ENCODE data around the gene ELFN1. TPM values are rescaled to one million over a fixed set of nuclear protein-coding genes. Genes with fewer than 3 reads are reported as not detected.

ELFN1 gene
- total RNA-seq, 1 donor from 2014 or later = 19.7 TPM

DNA sequence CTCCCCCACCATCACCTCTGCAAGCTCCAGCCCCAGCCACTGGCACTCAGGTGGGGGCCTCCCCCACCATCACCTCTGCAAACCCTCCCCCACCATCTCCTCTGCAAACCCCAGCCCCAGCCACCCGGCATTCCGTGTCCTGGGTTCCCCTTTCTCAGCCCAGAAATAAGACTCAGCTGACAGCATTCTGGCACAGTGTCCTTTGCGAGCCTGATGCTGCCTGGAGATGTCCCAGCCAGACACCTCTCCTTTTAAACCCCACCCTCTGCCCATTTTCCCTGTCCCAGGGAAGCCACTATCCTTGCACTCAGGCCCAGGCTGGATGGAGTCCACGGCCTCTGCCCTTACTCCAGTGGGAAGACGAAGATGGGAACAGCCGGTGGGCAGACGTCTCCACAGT is 49.8 kb downstream of the ELFN1 start:
- Histone ChIP-seq H3K4me2 (ENCODE audit: low read length) (no peak overlapping the region), H3K36me3 (ENCODE audit: insufficient read depth, low read length) (no peaks in the 10 kb centered on the region), H3K27ac (ENCODE audit: low read depth, low read length) (no peak overlapping the region), H3K9me3 (ENCODE audit: insufficient read depth, low read depth, low read length) (peaks cover 5% of the 10 kb centered on the region), H3K4me3 (ENCODE audit: insufficient read depth, low read depth, low read length) (no peak overlapping the region), H3K9ac (ENCODE audit: low read length) (no peak overlapping the region), H3K79me2 (ENCODE audit: insufficient read depth, low read length) (no peaks in the 10 kb centered on the region), H2AFZ (ENCODE audit: low read depth, low read length) (no peak overlapping the region), H3K4me1 (ENCODE audit: insufficient read depth, low read length) (peaks cover 12% of the 10 kb centered on the region), H3K27me3 (ENCODE audit: insufficient read depth, low read length) (no peaks in the 10 kb centered on the region), H4K20me1 (ENCODE audit: insufficient read depth, low read length) (peaks cover 6% of the 10 kb centered on the region)
- no peak for DNase-seq (ENCODE audit: low read depth)
- FAIRE-seq = no peak
- no peak overlapping the region for H3K4me3 Mint-ChIP-seq (ENCODE audit: unreplicated experiment)
- H3K36me3 Mint-ChIP-seq (ENCODE audit: low read depth, unreplicated experiment) = peaks cover 8% of the 10 kb centered on the region
- H3K9me3 Mint-ChIP-seq (ENCODE audit: unreplicated experiment) = no peaks in the 10 kb centered on the region
- H3K27ac Mint-ChIP-seq (ENCODE audit: unreplicated experiment) = peak overlapping the region; percentile 12
- TF ChIP-seq EZH2 (IDR thresholded peaks at IDR 0.05; ENCODE audit: insufficient read depth, low read length) = no peak
- TF ChIP-seq, protein P1, sequence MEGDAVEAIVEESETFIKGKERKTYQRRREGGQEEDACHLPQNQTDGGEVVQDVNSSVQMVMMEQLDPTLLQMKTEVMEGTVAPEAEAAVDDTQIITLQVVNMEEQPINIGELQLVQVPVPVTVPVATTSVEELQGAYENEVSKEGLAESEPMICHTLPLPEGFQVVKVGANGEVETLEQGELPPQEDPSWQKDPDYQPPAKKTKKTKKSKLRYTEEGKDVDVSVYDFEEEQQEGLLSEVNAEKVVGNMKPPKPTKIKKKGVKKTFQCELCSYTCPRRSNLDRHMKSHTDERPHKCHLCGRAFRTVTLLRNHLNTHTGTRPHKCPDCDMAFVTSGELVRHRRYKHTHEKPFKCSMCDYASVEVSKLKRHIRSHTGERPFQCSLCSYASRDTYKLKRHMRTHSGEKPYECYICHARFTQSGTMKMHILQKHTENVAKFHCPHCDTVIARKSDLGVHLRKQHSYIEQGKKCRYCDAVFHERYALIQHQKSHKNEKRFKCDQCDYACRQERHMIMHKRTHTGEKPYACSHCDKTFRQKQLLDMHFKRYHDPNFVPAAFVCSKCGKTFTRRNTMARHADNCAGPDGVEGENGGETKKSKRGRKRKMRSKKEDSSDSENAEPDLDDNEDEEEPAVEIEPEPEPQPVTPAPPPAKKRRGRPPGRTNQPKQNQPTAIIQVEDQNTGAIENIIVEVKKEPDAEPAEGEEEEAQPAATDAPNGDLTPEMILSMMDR (IDR thresholded peaks at IDR 0.05; ENCODE audit: insufficient read depth, low read depth, low read length) = no peak
- no peaks in the 10 kb centered on the region for H3K27me3 Mint-ChIP-seq (ENCODE audit: low read depth, unreplicated experiment)
- peaks cover 16% of the 10 kb centered on the region for H3K4me1 Mint-ChIP-seq (ENCODE audit: low read depth, unreplicated experiment)

DNA sequence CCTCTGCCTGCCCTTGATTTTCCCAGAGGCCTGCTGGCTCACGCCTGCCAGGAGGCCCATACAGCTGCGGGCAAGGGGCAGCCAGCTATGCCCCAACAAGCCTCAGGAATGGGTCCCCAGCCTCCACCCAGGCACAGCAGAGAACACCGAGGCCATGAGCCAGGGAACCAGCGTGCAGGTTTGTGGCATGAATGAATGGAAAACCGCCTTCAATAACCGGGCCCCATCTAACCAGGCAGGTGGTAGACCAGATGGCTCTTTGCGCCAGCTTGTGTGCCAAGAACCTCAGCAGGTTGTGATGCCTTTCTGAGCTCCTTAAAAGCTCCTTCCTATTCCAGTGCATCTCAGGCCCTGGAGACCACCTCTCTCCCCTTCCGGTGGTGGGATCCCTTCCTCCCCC is 50.2 kb downstream of the ELFN1 start:
- H3K4me1 Mint-ChIP-seq (ENCODE audit: low read depth, unreplicated experiment) = peaks cover 16% of the 10 kb centered on the region

More for the DNA sequence above, 50.2 kb downstream of the ELFN1 start:
- no peaks in the 10 kb centered on the region for H3K9me3 Mint-ChIP-seq (ENCODE audit: unreplicated experiment)
- Histone ChIP-seq H3K79me2 (ENCODE audit: insufficient read depth, low read length) (no peaks in the 10 kb centered on the region), H3K9ac (ENCODE audit: low read length) (no peak overlapping the region), H2AFZ (ENCODE audit: low read depth, low read length) (no peak overlapping the region), H3K4me1 (ENCODE audit: insufficient read depth, low read length) (peaks cover 12% of the 10 kb centered on the region), H3K27ac (ENCODE audit: low read depth, low read length) (no peak overlapping the region), H4K20me1 (ENCODE audit: insufficient read depth, low read length) (peaks cover 6% of the 10 kb centered on the region), H3K36me3 (ENCODE audit: insufficient read depth, low read length) (no peaks in the 10 kb centered on the region), H3K9me3 (ENCODE audit: insufficient read depth, low read depth, low read length) (peaks cover 3% of the 10 kb centered on the region), H3K27me3 (ENCODE audit: insufficient read depth, low read length) (no peaks in the 10 kb centered on the region), H3K4me2 (ENCODE audit: low read length) (no peak overlapping the region), H3K4me3 (ENCODE audit: insufficient read depth, low read depth, low read length) (no peak overlapping the region)
- H3K27ac Mint-ChIP-seq (ENCODE audit: unreplicated experiment) = no peak overlapping the region
- no peak overlapping the region for H3K4me3 Mint-ChIP-seq (ENCODE audit: unreplicated experiment)
- DNase-seq (ENCODE audit: low read depth) = no peak
- peaks cover 8% of the 10 kb centered on the region for H3K36me3 Mint-ChIP-seq (ENCODE audit: low read depth, unreplicated experiment)
- no peak for FAIRE-seq
- H3K27me3 Mint-ChIP-seq (ENCODE audit: low read depth, unreplicated experiment) = no peaks in the 10 kb centered on the region
- TF ChIP-seq, protein P1 (IDR thresholded peaks at IDR 0.05; ENCODE audit: insufficient read depth, low read depth, low read length) = no peak
- no peak for TF ChIP-seq EZH2 (IDR thresholded peaks at IDR 0.05; ENCODE audit: insufficient read depth, low read length)

Data from astrocyte (in vitro differentiated cells and primary cell).